Amygdala (tissue), 56 donors: ENCODE results near the gene ELMO3.
A peak's percentile ranks its signal among the peaks of the same experiment; 100 is the strongest.

Experiments used
- DNase-seq, 56 donors: peaks; one replicate each; lab custom pipeline; 2025; lab: John Stamatoyannopoulos, UW

ELMO3 gene

GRCh38 chr16:67250045-67250327 lies 51.1 kb downstream of the ELMO3 start:
- DNase-seq: no peak

- peak in 13 of 56 donors; percentile 9 to 71 (median 35) for DNase-seq
Observed at GRCh38 chr16:67252609-67253497, 53.9 kb downstream of the ELMO3 start.
